OCI-LY3 (cell line): ENCODE data around the gene RRP36.

Experiments used
- H2AFZ ChIP-seq: fragments of 200-600, 300-600 bp; shearing (Covaris generic); 2 replicates; pipeline ENCODE4 v1.6.0; 2014; ENCODE audit warnings: antibody characterized with exemption, low read depth, low read length
- H3K27ac ChIP-seq: fragments of 200-600, 300-600 bp; sonication (generic); 2 replicates; pipeline ENCODE4 v1.5.1; 2014; ENCODE audit warnings: mild to moderate bottlenecking, low read length, moderate library complexity, mixed read lengths
- H3K27me3 ChIP-seq: fragments of 200-600, 300-600 bp; sonication (generic); 2 replicates; pipeline ENCODE4 v1.6.1; 2014; ENCODE audit warnings: low read depth, low read length, mixed read lengths
- H3K36me3 ChIP-seq: fragments of 200-600, 300-600 bp; sonication (generic); replicated peaks from 2 replicates; pipeline ENCODE3; 2014; ENCODE audit warnings: low read depth, low read length, mixed read lengths
- H3K4me1 ChIP-seq: fragments of 300-600, 200-600 bp; sonication (generic); 2 replicates; pipeline ENCODE4 v1.6.1; 2014; ENCODE audit warnings: low read length, mixed read lengths
- H3K4me2 ChIP-seq: fragments of 200-600, 300-600 bp; sonication (generic); 2 replicates; pipeline ENCODE4 v1.6.1; 2014; ENCODE audit warnings: low read length, mixed read lengths
- H3K4me3 ChIP-seq: fragments of 300-600, 200-600 bp; sonication (generic); 2 replicates; pipeline ENCODE4 v1.5.1; 2014; ENCODE audit warnings: antibody characterized with exemption, mild to moderate bottlenecking, low read length, moderate library complexity
- H3K79me2 ChIP-seq: fragments of 300-600, 200-600 bp; shearing (Covaris generic); 2 replicates; pipeline ENCODE4 v1.6.1; 2014; ENCODE audit warnings: mild to moderate bottlenecking, low read length, mixed read lengths
- H3K9ac ChIP-seq: fragments of 300-600, 200-600 bp; shearing (Covaris generic); 2 replicates; pipeline ENCODE4 v1.6.0; 2014; ENCODE audit warnings: mild to moderate bottlenecking, low read length, moderate library complexity
- H3K9me3 ChIP-seq: fragments of 200-600, 300-600 bp; shearing (Covaris generic); 2 replicates; pipeline ENCODE4 v1.6.1; 2014; ENCODE audit warnings: low read length, mixed read lengths; ENCODE audit not compliant: insufficient read depth
- H4K20me1 ChIP-seq: fragments of 200-600, 300-600 bp; sonication (generic); 2 replicates; pipeline ENCODE4 v1.6.1; 2016; ENCODE audit warnings: low read length, mixed read lengths; ENCODE audit not compliant: insufficient read depth
- EZH2phosphoT487 ChIP-seq: fragments of 200-600 bp; shearing (Covaris generic); IDR thresholded peaks from 2 replicates; pipeline ENCODE4 v1.6.1; 2018; ENCODE audit warnings: antibody characterized with exemption, mixed run types, low read depth
- TF ChIP-seq, protein P1 (sequence below): fragments of 200-600, 300-600 bp; sonication (generic); IDR thresholded peaks from 2 replicates; pipeline ENCODE4 v1.5.1; 2014; ENCODE audit warnings: antibody characterized with exemption, low read length, low read depth

RRP36 gene

DNA sequence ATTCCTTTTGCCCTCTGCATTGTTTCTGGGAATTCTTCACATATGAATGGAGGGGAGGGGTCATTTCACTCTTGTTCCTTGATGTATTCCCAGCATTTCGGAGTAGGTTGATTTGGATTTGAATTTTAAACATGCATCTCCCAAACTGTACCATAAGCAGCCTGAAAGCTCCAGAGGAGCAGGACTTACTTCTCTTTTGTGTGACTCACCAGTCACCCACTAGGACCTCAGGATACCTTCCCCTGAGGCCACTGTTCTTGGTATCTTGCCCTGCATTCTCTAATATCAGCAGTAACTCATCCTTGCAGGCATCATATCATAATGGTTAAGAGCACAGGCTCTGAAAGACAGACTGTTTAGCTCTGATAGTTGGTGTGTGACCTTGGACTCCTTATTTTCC, 37.1 kb downstream of the RRP36 start:
- H3K27ac ChIP-seq, result peak overlapping the region; percentile 3; the same call in 1 of the 2 replicates
- H3K27me3 ChIP-seq, result no peaks in the 10 kb centered on the region
- peak overlapping the region; percentile 96 for H3K4me2 ChIP-seq
- H2AFZ ChIP-seq, result no peak overlapping the region
- no peaks in the 10 kb centered on the region for H3K9me3 ChIP-seq
- H3K79me2 ChIP-seq, result peaks cover 18% of the 10 kb centered on the region
- no peak for TF ChIP-seq EZH2phosphoT487
- TF ChIP-seq, protein P1, sequence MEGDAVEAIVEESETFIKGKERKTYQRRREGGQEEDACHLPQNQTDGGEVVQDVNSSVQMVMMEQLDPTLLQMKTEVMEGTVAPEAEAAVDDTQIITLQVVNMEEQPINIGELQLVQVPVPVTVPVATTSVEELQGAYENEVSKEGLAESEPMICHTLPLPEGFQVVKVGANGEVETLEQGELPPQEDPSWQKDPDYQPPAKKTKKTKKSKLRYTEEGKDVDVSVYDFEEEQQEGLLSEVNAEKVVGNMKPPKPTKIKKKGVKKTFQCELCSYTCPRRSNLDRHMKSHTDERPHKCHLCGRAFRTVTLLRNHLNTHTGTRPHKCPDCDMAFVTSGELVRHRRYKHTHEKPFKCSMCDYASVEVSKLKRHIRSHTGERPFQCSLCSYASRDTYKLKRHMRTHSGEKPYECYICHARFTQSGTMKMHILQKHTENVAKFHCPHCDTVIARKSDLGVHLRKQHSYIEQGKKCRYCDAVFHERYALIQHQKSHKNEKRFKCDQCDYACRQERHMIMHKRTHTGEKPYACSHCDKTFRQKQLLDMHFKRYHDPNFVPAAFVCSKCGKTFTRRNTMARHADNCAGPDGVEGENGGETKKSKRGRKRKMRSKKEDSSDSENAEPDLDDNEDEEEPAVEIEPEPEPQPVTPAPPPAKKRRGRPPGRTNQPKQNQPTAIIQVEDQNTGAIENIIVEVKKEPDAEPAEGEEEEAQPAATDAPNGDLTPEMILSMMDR, result no peak
- peaks cover 16% of the 10 kb centered on the region for H3K36me3 ChIP-seq
- peaks cover 17% of the 10 kb centered on the region for H3K4me1 ChIP-seq
- H3K9ac ChIP-seq, result peak overlapping the region; percentile 72
- no peaks in the 10 kb centered on the region for H4K20me1 ChIP-seq
- peak overlapping the region; percentile 76 for H3K4me3 ChIP-seq

DNA sequence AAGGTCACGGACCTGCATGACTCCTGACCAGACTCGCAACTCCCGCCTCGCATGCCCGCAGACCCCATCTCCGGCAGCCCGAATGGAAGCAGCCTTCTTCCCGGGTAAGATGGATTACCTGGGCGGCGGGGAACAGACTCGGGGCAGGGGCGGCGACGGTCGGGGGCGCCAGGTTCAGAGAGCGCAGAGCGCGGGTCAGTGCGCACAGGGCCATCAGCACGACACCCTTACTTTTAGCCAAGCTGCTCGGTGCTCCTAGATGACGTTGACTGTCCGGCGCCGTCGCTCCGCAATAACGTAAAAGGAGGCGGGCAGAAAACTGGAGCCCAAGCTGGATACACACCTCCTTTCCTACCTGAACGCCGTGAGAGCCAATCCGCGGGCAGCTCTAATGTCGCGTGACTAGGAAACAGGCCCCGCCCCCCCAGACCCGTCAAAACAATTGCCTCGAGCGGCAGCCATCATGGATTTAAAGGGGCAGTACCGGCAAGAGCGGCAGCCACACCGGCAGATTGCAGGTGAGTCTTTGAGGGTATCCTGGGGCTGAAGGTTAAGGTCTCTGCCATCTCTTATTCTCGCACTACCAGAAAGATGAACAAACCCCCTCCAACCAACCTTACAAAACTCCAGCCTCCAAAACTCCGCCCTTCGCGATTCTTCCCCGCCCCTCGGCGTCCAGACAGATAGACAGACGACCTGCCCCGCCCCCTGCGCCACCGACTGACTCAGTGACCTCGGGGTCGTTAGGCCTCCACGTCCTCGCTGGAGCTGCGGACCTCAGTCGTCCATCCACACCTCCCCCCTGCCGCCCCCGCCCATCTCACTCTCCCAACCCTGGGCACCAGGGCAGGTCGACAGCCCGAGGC, 38.0 kb downstream of the RRP36 start, which contains the start of the genes KLC4 and MRPL2:
TSS of gene KLC4 (plus strand) at position 464 of the 866 bp plus-strand sequence. CDS start 1,705 bp downstream, outside the sequence.
TSS of gene MRPL2 (minus strand) at position 267 of the 866 bp plus-strand sequence. CDS start at position 214, 53 bp downstream.
- Histone ChIP-seq H3K9ac (peak within 1 kb of the TSS; percentile 72), H2AFZ (peak within 1 kb of the TSS; percentile 96), H3K9me3 (no peaks in the 10 kb centered on the region), H4K20me1 (no peaks in the 10 kb centered on the region), H3K79me2 (peaks cover 18% of the 10 kb centered on the region), H3K4me3 (peak within 1 kb of the TSS; percentile 76), H3K27me3 (no peaks in the 10 kb centered on the region), H3K4me2 (peak within 1 kb of the TSS; percentile 96), H3K36me3 (peaks cover 16% of the 10 kb centered on the region), H3K27ac (peak within 1 kb of the TSS; percentile 49), H3K4me1 (peaks cover 13% of the 10 kb centered on the region)
- TF ChIP-seq EZH2phosphoT487, result no peak
- TF ChIP-seq, protein P1, result no peak

DNA sequence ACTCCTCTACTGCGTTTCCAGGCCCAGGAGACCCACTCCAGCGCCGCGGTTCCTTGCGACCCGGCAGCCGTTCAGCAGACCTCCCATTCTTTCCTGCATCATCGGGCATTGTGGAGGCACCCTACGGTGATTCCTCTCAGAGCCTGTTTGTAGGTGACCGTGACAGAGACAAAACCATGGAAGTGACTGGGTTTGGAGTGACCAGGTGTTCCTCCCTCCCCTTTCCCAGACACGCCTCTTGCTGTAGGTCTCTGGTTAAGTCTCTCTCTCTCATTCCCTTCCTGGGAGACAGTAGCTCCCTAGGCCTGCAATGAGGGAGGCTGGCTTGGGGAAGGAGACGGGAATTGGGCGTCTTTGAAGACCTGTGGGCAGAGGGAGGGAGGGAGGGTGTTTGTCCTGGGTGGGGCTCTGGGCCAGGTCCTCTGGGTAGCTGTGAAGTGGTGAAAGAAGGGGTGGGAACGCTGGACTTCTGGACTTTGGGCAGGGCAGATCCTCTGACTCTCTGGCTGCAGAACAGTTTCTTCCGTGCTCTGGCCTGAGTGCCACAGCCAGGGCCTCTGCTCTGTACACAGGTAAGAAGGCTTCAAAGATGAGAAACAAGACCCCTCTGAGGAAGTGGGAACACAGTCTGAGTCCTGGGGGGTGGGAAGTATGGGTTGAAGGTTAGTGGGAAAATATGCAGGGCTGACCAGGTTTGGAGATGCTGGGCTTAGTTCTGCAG, 38.8 kb downstream of the RRP36 start:
- peaks cover 18% of the 10 kb centered on the region for H3K79me2 ChIP-seq
- H3K9me3 ChIP-seq, result no peaks in the 10 kb centered on the region
- H3K27me3 ChIP-seq, result no peaks in the 10 kb centered on the region
- no peaks in the 10 kb centered on the region for H4K20me1 ChIP-seq
- H3K4me3 ChIP-seq, result peak overlapping the region; percentile 76
- peaks cover 16% of the 10 kb centered on the region for H3K36me3 ChIP-seq
- H3K4me2 ChIP-seq, result peak overlapping the region; percentile 83
- H2AFZ ChIP-seq, result peak overlapping the region; percentile 96
- H3K27ac ChIP-seq, result peak overlapping the region; percentile 49; the same call in 1 of the 2 replicates
- no peak for TF ChIP-seq EZH2phosphoT487
- TF ChIP-seq, protein P1, result no peak
- peaks cover 13% of the 10 kb centered on the region for H3K4me1 ChIP-seq
- peak overlapping the region; percentile 69 for H3K9ac ChIP-seq
